Measurements from ENCODE around the gene ANKRD66. TPM values are rescaled to one million over a fixed set of nuclear protein-coding genes. Genes with fewer than 3 reads are reported as not detected.

The ANKRD66 gene
- total RNA-seq, 2 experiments from 2014 or later = not detected

- H3K4me1 Mint-ChIP-seq = no peaks in the 10 kb centered on the region
- H3K9me3 Mint-ChIP-seq = no peaks in the 10 kb centered on the region
- POLR2A ChIA-PET = no interaction called here
- H3K27ac Mint-ChIP-seq = no peak overlapping the region
- H3K36me3 Mint-ChIP-seq = no peaks in the 10 kb centered on the region
- DNase-seq (no peak), ATAC-seq (ENCODE audit: low read depth) (no peak)
- H3K4me3 Mint-ChIP-seq = no peak overlapping the region
- H3K27me3 Mint-ChIP-seq = peaks cover 1% of the 10 kb centered on the region
Measured at GRCh38 chr6:46789434-46790354, 43.0 kb downstream of the ANKRD66 start.

GRCh38 chr6:46790355-46790874 lies 43.7 kb downstream of the ANKRD66 start:
- Mint-ChIP-seq H3K9me3 (no peaks in the 10 kb centered on the region), H3K27ac (no peak overlapping the region), H3K27me3 (peaks cover 1% of the 10 kb centered on the region), H3K4me3 (no peak overlapping the region), H3K4me1 (no peaks in the 10 kb centered on the region), H3K36me3 (no peaks in the 10 kb centered on the region)
- ATAC-seq (ENCODE audit: low read depth) (no peak), DNase-seq (no peak)
- POLR2A ChIA-PET = no interaction called here

GRCh38 chr6:46792635-46793034 lies 45.9 kb downstream of the ANKRD66 start:
- POLR2A ChIA-PET = no interaction called here

GRCh38 chr6:46793138-46793537 lies 46.4 kb downstream of the ANKRD66 start, which contains the start of gene MEP1A:
MEP1A (plus strand) TSS chr6:46793389; CDS start chr6:46793399, 10 bp downstream.
- Mint-ChIP-seq H3K4me3 (no peak within 1 kb of the TSS), H3K9me3 (no peaks in the 10 kb centered on the region), H3K27ac (no peak within 1 kb of the TSS), H3K36me3 (no peaks in the 10 kb centered on the region), H3K4me1 (no peaks in the 10 kb centered on the region), H3K27me3 (peaks cover 1% of the 10 kb centered on the region)
- no peak for DNase-seq
- POLR2A ChIA-PET = no interaction called here
- no peak for ATAC-seq (ENCODE audit: low read depth)

More at GRCh38 chr6:46792635-46793034, 45.9 kb downstream of the ANKRD66 start:
- Mint-ChIP-seq H3K27me3 (peaks cover 2% of the 10 kb centered on the region), H3K36me3 (no peaks in the 10 kb centered on the region), H3K9me3 (no peaks in the 10 kb centered on the region), H3K4me3 (no peak overlapping the region), H3K4me1 (no peaks in the 10 kb centered on the region), H3K27ac (no peak overlapping the region)
- ATAC-seq (ENCODE audit: low read depth) = no peak
- no peak for DNase-seq

- ATAC-seq (ENCODE audit: low read depth) = no peak
- peaks cover 1% of the 10 kb centered on the region for H3K27me3 Mint-ChIP-seq
- no peaks in the 10 kb centered on the region for H3K4me1 Mint-ChIP-seq
- H3K4me3 Mint-ChIP-seq = no peak overlapping the region
- POLR2A ChIA-PET = no interaction called here
- DNase-seq = no peak
- no peaks in the 10 kb centered on the region for H3K9me3 Mint-ChIP-seq
- no peaks in the 10 kb centered on the region for H3K36me3 Mint-ChIP-seq
- H3K27ac Mint-ChIP-seq = no peak overlapping the region
Measured at GRCh38 chr6:46794068-46794467, 47.3 kb downstream of the ANKRD66 start.

- Mint-ChIP-seq H3K4me3 (no peak overlapping the region), H3K36me3 (no peaks in the 10 kb centered on the region), H3K4me1 (no peaks in the 10 kb centered on the region), H3K27ac (no peak overlapping the region), H3K9me3 (no peaks in the 10 kb centered on the region), H3K27me3 (peaks cover 4% of the 10 kb centered on the region)
- DNase-seq (no peak), ATAC-seq (ENCODE audit: low read depth) (no peak)
- POLR2A ChIA-PET = no interaction called here
Measured at GRCh38 chr6:46795816-46796215, 49.1 kb downstream of the ANKRD66 start.

- no peaks in the 10 kb centered on the region for H3K9me3 Mint-ChIP-seq
- H3K4me1 Mint-ChIP-seq = no peaks in the 10 kb centered on the region
Measured at GRCh38 chr6:46796848-46797580, 50.3 kb downstream of the ANKRD66 start.

GRCh38 chr6:46799657-46800056 lies 52.9 kb downstream of the ANKRD66 start:
- no peak for DNase-seq
- no peaks in the 10 kb centered on the region for H3K4me1 Mint-ChIP-seq
- H3K27me3 Mint-ChIP-seq = peaks cover 8% of the 10 kb centered on the region
- no peak overlapping the region for H3K4me3 Mint-ChIP-seq
- no peaks in the 10 kb centered on the region for H3K9me3 Mint-ChIP-seq
- H3K36me3 Mint-ChIP-seq = no peaks in the 10 kb centered on the region
- POLR2A ChIA-PET = no interaction called here
- H3K27ac Mint-ChIP-seq = no peak overlapping the region
- ATAC-seq (ENCODE audit: low read depth) = no peak

More at GRCh38 chr6:46796848-46797580, 50.3 kb downstream of the ANKRD66 start:
- ATAC-seq (ENCODE audit: low read depth) (no peak), DNase-seq (no peak)
- Mint-ChIP-seq H3K36me3 (no peaks in the 10 kb centered on the region), H3K27me3 (peaks cover 8% of the 10 kb centered on the region), H3K27ac (no peak overlapping the region), H3K4me3 (no peak overlapping the region)
- POLR2A ChIA-PET = no interaction called here

GRCh38 chr6:46808806-46809205 lies 62.1 kb downstream of the ANKRD66 start:
- Mint-ChIP-seq H3K36me3 (no peaks in the 10 kb centered on the region), H3K4me1 (no peaks in the 10 kb centered on the region), H3K27me3 (peaks cover 18% of the 10 kb centered on the region), H3K27ac (no peak overlapping the region), H3K9me3 (no peaks in the 10 kb centered on the region), H3K4me3 (no peak overlapping the region)
- no peak for ATAC-seq (ENCODE audit: low read depth)
- POLR2A ChIA-PET = no interaction called here
- no peak for DNase-seq

Other genes starting within 250 kb of the ANKRD66 start
- gene CYP39A1, start 94.1 kb upstream of the ANKRD66 start, total RNA-seq = not detected
- gene SLC25A27, start 94.0 kb upstream of the ANKRD66 start, total RNA-seq = under 1 TPM; 0.64 to 0.88 TPM
- gene TDRD6, start 59.0 kb upstream of the ANKRD66 start, total RNA-seq = not detected
- gene PLA2G7, start 11.6 kb upstream of the ANKRD66 start, total RNA-seq = 1 to 10 TPM; 7.5 to 9.6 TPM
- not detected for gene MEP1A, start 46.5 kb downstream of the ANKRD66 start, total RNA-seq
- gene ADGRF5, start 175.0 kb downstream of the ANKRD66 start, total RNA-seq = not detected

Measured in activated naive CD8-positive, alpha-beta T cell treated with anti-CD3 and anti-CD28 coated beads, Interleukin-2, amount 10 ng/mL, durations not matched to agents 7 days and 5 days (primary cell).